Kidney tubule cell (primary cell): Measurements from ENCODE around the gene PLPPR1.

Experiments
- DNase-seq: peaks from one replicate; pipeline ENCODE4 v3.0.0-alpha.2; 2018; ENCODE audit warnings: low spot score

The PLPPR1 gene

DNA sequence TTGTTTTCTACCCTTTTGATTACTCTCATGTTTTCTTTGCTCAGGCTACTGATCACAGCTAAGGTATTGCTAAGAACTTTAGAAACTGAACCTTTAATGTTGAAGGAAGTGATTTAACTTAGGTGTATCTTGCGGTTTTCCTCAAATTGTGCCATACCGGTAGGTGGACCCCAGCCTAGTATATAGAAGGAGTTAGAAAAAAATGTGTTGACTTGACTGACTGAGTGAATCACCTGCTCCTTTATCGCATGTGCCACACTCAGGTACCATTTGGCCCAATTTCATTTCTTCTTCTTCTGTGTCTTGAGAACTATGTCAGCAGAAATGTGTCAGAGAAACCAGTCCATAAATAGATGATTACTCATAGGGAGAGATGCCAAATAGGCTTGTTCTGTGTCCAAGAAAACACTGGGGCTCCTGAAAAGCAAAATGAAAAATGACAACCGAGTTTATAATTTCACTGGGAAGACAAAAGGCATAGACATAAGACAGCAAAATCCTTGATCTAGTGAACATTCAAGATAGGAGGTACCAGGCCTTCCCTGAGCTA lies 19.4 kb downstream of the PLPPR1 start:
- peak; percentile 29 for DNase-seq

DNA sequence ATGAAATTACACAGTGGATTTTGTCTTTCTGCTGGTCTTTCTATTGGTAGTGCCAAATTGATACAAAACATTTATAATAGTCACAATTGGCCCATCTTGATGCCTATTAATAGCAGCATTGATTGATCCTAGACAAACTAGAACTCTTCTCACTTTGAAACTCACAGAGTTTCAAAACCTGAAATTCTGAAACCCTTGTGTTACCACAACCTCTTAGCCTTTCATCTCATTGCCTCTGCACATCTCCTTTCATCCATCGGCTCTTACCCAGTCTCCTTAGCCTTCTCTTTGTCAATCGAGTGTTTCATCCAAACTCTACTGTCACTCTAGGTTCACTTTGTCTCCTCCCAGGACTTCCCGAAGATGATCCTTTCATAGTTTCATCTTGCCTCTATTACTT lies 22.1 kb downstream of the PLPPR1 start:
- no peak for DNase-seq

DNA sequence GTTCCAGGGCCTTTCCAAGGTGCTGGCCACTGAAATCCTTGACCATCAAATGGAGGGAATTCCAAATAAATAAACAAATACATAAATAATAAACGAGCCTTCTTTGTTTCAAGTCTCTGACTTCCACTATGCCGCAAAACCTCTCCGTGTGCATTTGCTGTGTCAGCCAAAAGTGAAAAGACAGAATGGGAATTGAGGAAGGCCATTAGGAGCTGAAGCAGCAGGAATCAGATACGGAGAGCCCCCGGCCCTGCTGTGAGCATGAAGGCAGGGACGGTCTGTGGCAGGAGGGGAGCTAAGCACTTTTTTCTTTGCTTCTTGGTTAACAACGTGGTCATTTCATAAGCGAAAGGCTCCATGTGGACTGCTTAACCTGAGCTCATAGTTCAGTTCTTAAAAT lies 26.1 kb downstream of the PLPPR1 start:
- no peak for DNase-seq

DNA sequence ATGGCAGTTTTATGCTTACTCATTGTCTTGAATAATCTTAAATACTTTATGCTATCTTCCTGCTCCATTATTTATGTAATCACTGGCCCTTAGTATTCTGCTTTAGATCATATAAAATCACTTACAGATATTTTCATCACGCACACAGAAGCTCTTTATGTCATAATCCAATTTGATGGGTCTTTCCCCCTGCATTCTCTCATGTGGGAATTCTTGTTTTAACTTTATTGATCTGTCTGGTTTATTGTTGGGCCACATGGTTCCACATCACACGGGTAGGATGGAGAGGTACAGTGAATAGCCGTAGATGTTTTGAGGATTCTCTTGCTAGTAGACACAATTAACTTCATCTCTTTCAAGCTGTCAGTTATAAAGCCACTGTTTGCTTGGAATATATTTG lies 27.0 kb downstream of the PLPPR1 start:
- no peak for DNase-seq

DNA sequence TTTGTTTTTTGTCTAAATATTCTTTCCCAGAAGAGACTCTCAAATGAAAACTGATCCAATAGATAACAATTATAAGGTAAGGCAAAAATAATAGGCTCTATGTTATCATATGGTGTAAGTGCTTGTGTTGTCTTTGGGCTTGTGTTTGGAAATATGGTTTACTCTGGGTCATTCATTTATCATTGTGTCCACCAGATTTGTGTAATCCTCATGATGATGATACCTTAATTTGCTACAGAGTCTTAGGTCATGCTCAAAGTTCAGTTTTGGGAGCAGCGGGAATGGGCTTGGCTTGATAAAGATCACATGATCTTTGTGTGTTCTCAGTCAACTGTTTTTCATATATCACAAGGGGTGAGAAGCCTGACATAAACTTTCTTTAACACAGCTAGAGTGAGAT lies 34.2 kb downstream of the PLPPR1 start:
- DNase-seq, result no peak

DNA sequence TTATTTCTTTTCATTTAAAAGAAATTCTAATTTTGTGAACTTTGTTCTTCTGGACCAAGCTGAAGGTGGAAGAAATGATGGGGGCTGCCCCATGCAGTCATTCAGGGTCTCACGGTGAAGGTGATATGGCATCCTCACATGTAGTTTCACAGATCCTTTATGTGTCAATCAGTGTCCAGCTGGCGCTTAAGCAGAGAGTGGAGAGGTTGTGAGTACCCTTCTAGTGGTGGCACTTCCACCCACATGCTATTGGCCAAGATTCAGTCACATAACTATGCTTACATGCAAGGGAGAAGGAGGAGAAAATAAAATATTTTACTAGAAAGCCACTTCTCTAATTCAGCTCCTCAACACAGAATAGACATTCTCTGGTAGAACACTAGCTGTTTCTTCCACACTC lies 34.7 kb downstream of the PLPPR1 start:
- DNase-seq, result no peak

DNA sequence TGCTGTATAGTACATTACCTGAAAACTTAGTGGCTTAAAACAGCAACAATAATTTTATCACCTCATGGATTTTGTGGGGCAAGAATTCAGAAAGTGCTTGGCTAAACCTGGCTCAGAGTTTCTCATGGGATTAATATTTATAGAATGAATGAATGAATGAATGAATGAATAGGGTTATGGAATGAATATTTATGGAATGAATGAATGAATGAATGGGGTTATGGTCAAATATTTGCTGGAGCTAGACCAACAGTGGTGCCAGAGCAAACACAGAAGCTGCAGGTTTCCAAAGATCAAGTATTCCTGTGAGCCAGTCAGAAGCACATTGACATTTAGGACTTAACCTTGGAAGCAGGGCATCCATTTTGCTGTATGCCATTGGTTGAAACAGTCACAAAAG lies 35.7 kb downstream of the PLPPR1 start:
- DNase-seq, result no peak

DNA sequence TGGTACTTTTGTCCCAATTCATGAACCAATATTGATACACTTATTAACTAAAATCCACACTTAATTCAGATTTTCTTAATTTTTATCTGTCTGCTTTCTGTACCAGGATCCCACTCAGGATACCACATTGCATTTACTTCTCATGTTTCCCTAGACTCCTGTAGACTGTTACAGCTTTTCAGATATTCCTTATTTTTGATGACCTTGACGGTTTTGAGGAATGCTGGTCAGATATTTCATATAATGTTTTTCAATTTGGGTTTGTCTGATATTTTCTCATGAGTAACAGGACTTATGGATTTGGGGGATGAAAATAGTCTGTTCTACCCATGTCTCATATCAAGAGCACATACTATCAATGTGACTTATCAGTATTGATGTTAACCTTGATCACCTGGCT lies 37.4 kb downstream of the PLPPR1 start:
- DNase-seq, result no peak

DNA sequence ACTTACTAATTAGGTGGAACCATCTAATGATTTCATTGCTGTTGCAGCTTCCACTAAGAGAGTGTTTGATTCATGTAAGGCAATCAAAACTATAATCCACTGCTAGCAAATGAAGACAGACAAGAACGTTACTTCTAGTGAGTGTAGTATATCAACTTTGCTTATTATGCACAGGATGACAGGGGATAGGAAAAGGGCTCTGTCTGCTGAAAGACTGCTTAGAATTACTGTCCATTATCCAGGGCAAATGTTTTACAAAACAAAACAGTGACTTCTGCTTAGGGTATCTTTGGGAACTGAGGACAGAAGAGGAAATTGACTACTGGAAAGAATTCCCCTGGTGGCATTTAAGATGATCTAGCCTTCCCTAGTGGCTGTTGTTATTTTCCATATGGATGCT lies 40.2 kb downstream of the PLPPR1 start:
- DNase-seq, result no peak

DNA sequence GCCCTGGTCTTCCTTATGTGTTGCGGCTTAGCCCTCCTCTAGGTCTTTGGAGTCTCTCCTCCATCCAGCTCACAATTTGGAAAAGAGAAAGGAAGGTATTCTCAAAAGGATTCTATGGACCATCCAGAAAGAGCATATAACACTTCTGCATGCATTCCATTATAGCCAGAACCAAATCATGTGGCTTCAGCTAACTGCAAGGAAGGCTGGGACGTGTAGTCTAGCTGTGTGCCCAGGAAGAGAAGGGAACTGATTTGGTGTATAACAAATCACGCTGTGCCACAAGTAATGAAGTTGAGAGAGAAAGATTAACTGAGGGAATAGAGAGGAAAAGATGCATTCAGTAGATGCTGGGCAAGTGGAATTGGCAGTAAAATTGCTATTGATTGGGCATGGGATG lies 43.7 kb downstream of the PLPPR1 start:
- no peak for DNase-seq

DNA sequence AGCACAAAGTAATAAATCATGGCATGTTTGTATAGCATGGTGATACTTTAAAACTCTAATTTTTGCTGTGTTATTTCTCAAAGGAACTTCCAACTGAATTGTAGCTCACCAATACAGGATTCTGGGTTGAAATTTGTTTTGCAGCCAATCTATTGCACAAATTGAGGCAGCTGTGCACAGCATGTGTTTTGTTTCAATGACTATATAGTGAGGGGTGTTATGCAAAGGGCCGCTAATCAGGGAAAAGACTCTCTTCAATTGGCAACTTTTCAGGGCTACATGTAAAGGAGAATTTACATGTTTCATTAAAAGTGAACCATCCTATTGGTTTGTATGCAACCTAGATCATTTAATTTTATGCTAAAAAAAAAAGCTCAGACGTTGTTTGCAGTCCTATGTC lies 44.6 kb downstream of the PLPPR1 start:
- no peak for DNase-seq

DNA sequence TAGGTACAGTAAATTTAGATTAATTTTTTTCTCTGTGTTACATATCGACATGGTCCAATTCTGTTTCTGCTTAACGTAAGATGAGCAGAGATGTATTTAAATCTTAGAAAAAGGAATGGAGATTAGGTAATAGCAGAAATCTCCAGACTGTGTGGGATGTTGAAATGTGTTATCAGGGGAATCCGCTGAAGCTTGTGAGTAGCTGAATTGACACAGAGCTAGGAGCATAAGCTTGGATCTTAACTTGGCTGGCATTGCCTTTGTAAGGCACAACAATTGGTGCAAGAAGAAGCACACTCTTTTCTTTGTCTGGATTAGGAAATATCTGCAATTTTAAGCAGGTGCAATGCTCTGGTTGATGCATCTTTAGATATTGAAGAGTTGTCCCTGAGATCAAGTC lies 53.1 kb downstream of the PLPPR1 start:
- DNase-seq, result no peak

DNA sequence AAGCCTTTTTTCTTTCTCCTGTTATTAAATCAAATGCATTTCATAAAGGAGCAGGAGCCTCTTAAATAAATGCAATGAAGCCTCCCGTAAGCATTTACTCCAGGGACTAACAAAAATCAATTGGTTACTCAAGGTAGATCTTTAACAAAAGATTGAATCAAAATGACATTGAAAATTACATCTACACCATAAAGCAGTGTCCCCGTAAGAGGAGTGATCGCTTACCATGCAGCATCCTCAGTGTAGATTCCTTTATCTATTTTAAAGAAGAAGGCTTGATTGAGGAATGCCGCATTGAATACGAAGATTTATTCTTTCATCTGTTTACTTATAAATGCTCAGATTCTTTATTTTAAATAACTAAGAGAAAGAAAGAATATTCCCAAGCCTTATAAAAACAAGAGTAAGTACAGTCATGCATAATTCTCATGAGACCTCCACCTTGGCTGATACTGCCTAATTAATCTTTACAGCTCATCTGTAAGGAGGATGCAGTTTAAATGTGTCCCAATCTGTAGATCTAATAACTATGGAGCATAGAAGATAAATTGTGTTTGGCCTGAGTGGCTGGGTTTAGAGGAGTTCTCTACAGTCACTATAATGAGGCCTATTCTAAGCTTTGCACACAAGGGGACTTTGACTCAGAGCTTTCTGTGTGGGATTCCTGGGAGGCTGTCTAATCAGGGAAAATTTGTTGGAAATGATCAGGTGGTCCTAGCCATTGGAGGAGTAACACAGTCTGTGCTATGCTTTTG lies 55.1 kb downstream of the PLPPR1 start:
- no peak for DNase-seq

DNA sequence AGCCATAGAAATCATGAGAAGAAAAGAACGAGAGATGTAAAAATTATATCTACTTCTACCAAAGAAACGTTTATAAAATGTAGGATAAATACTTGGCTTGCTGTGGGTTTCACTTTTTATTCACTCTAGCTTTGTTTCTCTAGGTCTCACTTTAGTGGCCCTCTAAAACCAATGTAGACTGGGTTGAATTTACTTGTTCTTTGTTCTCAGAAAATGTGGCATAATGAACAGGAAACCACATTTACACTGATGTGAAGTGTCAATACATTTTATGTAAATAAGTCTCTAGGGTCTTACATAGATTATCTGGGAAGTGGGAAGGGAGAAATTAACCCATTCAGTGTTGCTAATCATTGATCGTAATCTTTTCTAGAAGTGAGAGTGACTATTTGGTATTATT lies 58.9 kb downstream of the PLPPR1 start:
- DNase-seq, result no peak

DNA sequence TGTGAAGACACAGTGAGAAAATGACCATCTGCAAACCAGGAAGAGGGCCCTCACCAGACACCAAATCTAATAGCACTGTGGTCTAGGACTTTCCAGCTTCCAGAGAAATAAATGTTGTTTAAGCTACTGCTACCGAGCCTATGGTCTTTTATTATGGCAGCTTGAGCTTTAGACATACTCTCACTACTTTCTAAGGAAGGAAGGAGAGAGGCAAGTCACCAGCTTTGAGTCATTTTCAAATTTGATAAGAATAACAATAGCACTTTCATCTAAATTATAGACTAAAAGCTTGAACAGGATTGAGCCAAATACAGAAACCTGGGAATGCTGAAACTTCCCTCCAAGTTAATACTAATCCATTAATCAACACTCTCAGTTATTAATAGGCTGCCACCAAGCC lies 64.4 kb downstream of the PLPPR1 start:
- DNase-seq, result no peak

DNA sequence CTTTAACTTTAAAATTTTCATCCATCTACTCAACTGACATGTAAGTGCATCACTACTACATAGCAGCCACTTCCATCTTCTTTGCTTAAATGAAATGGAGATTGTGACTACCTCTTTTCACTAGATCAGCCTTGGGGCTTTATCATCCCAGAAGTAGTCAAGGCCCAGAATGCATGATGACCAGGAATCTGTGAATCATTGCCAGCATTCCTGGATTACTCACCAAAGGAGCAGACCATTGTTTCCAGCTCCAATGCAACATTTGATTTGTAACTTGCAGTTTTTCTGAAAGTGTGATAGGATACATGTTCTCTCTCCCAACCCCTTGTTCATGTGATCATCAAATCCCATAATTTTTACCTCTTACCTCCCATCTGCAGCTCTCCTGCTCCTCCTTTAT lies 65.1 kb downstream of the PLPPR1 start:
- peak; percentile 85 for DNase-seq

DNA sequence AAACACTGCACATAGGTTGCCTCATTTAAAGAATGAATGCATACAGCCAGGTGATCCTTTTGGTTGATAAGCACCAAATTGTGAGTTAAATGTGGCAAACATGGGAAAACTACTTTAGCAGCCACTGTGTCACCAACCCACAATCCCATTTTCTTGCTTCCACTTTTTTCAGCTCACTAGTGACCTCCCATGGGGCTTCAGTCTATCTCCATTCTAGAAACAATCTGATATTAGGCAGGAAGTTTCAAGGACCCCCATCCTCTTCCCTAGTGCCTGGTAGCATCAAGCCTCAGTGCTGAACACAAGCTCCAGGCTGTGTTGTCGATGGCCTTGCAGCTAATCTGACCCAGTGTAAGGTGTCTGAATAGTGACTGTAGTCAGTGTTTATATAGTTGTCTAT lies 66.2 kb downstream of the PLPPR1 start:
- no peak for DNase-seq

DNA sequence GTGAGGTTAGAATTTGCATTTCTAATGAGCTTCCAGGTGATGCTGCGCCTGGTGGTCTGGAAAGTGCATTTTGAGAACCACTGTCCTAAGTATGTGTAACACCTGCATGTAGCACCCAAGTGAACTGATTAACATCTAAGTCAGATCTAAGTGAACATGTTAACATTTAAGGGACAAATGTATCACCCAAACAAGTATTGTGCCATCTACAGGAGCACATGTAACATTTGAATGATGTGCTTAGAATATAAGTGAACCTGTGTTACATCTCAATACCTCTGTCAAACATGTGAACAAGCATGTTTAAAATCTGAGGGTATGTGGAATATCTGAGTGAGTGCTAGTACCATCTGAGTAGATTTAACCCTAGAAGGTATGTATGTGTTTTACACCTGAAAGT lies 68.7 kb downstream of the PLPPR1 start:
- no peak for DNase-seq

DNA sequence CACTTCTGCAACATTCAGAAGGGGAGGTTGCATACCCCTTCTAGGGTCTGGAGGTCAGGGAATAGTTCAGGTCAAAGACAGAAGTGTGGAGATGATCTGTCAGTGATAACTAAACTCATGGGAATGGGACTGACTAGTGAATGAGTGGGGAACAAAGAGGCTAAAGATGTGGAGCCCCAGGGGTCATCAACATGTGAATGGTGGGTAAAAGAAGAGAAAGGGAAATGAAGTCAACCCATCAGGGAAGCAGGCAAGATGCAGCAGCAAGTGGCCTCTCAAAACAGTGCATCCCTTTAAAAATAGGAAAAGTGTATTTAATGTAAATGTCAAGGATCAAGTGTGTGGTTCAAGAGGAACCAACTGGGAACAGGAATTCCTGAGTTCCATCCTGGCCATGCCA lies 69.9 kb downstream of the PLPPR1 start:
- no peak for DNase-seq

DNA sequence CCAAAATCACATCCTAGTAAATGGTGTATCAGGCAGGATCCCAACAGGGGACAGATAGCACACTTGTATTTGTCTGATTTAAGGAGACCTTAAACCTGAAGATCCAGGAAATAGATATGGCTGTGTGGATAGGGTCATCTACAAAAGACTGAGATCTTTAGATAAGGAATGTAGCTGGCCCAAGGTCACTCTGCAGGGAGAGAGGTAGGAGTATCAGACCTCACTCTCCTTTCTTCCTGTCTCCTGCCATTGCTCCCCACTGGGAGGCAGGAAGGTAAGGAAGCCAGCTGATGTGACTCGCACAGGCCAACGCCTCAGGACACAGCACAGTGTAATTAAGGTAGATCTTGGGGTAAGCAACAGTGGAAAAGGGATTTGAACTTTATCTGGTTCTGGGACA lies 85.8 kb downstream of the PLPPR1 start:
- no peak for DNase-seq

DNA sequence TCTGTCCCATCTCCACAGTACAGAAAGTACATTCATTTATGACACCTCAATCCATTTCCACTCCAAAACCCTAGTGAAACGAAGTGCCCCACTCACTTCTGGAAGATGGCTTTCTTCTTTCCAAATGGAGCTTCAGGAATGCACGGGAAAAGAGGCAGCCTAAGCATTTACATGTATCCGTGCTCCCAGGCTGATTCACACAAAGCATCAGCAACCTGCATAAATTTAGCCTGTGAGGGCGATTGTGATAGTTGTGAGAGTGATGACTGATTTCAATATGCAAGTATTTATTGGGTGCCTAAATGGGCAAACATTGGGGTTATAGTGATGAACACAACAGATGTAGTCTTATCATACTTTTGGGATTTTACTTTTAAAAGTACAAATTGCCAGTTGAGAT lies 86.6 kb downstream of the PLPPR1 start:
- no peak for DNase-seq

DNA sequence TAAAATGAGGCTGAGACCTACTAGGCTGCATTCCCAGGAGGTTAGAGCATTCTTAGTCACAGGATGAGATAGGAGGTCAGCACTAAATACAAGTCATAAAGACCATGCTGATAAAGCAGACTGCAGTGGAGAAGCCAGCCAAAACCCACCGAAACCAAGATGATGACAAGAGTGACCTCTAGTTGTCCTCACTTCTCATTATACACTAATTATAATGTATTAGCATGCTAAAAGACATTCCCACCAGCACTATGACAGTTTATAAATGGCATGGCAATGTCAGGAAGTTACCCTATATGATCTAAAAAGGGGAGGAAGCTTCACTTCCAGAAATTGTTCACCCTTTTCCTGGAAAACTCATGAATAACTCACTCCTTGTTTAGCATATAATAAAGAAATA lies 88.6 kb downstream of the PLPPR1 start:
- peak; percentile 16 for DNase-seq

DNA sequence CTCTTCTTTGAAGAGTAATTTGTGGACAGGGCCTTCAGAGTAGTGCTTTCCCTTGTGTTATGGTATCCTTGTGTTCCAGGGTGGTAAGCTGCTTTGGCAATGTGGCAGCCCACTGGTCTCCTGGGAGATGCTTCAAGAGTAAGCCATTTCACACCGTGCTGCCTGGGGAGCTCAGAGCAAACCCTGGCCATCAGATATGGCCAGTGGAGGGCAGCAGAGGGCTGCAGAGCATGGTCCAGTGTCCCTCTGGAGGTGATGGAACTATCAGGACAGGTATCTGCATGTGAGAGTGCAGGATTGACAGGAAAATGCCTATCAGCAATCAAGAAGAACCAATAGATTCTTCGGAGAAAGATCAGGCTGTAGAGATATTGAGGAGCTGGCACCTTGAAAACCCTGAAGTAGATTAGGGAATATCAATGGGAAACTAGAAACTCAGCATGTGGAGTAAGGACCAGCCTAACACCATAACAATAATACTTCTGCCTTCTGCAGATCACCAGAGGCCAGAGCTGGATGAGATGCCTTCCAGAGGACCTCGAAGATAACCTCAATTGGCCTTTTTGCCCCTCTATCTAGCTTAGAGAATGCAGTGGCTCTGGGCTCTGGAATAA lies 90.8 kb downstream of the PLPPR1 start:
- DNase-seq, result peak; percentile 66

DNA sequence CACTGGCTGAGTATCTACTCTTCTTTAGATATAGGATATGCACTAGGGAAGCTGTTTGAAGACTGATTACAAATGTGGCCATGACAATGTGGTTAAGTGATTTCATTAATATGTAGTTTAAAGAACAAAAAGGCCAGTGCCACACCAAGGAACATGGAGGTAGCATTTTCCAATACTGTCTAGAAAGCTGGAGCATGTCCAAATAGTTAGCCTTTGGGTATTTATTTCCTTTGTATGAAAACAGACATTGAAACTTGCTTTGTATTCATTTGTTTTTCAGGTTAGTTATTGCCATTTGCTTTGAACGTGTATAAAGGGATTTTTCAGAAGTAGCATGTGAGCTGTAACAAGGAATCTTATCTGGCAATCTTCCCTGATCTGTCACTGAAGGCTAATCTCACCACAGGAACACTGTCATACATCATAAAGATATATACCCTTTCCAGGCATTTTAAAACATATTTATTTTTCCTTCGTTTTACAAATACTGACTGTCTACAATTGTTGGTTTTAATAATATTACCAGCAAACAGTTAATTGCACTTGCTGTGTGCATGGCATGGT lies 93.4 kb downstream of the PLPPR1 start:
- no peak for DNase-seq
